Sigmoid colon (tissue), 4 donors: ENCODE results near the gene MPI.
A peak's percentile ranks its signal among the peaks of the same experiment; 100 is the strongest.

Experiments
- EP300 ChIP-seq, 4 donors: sonication (generic); formaldehyde crosslinking; IDR thresholded peaks; one replicate each; pipeline ENCODE4 v1.6.1; 2017; ENCODE audit warnings: antibody characterized with exemption in 4 of 4
- POLR2A ChIP-seq, 2 donors: fragments of 450-650 bp; IDR thresholded peaks; one replicate each; pipeline ENCODE4 v1.6.1; 2016; ENCODE audit warnings: antibody characterized with exemption in 2 of 2, mild to moderate bottlenecking in 2 of 2, moderate library complexity in 2 of 2
- POLR2AphosphoS5 ChIP-seq, 4 donors: sonication (generic); formaldehyde crosslinking; IDR thresholded peaks; one replicate each; pipeline ENCODE4 v1.6.1; 2017; ENCODE audit warnings: antibody characterized with exemption in 4 of 4
- TF ChIP-seq, protein P1 (sequence below), 4 experiments: fragments of 450-650 bp in 3 of 4; fragments of 200-600 bp in 1 of 4; IDR thresholded peaks; one replicate each; pipeline ENCODE4 v1.5.1; 2016 to 2019; ENCODE audit warnings: antibody characterized with exemption in 4 of 4, mild to moderate bottlenecking in 3 of 4, moderate library complexity in 2 of 4

GRCh38 chr15:74842581-74843444 lies 47.0 kb upstream of the MPI start, which contains the start of gene ULK3:
- TF ChIP-seq, protein P1, sequence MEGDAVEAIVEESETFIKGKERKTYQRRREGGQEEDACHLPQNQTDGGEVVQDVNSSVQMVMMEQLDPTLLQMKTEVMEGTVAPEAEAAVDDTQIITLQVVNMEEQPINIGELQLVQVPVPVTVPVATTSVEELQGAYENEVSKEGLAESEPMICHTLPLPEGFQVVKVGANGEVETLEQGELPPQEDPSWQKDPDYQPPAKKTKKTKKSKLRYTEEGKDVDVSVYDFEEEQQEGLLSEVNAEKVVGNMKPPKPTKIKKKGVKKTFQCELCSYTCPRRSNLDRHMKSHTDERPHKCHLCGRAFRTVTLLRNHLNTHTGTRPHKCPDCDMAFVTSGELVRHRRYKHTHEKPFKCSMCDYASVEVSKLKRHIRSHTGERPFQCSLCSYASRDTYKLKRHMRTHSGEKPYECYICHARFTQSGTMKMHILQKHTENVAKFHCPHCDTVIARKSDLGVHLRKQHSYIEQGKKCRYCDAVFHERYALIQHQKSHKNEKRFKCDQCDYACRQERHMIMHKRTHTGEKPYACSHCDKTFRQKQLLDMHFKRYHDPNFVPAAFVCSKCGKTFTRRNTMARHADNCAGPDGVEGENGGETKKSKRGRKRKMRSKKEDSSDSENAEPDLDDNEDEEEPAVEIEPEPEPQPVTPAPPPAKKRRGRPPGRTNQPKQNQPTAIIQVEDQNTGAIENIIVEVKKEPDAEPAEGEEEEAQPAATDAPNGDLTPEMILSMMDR (IDR thresholded peaks at IDR 0.05) = peak; percentile 35 to 78 (median 54)
- TF ChIP-seq POLR2A (IDR thresholded peaks at IDR 0.05) (peak in 1 of 2 donors; percentile 17), POLR2AphosphoS5 (IDR thresholded peaks at IDR 0.05) (peak; percentile 9 to 77 (median 64)), EP300 (IDR thresholded peaks at IDR 0.05) (peak in 1 of 4 donors; percentile 40)
